MM.1S (cell line): ENCODE data around the gene RNPEP.

Source experiments
- DNase-seq: peaks from one replicate; pipeline ENCODE4 v3.0.0-alpha.2; 2015
- H2AFZ ChIP-seq: fragments of 300-600 bp; sonication (generic); 2 replicates; pipeline ENCODE4 v1.6.0; 2016; ENCODE audit warnings: antibody characterized with exemption, low read length
- H3F3A ChIP-seq: fragments of 300-600 bp; sonication (generic); 2 replicates; pipeline ENCODE4 v1.6.1; 2016; ENCODE audit warnings: mild to moderate bottlenecking, antibody characterized with exemption, low read length, moderate library complexity, mixed read lengths; ENCODE audit not compliant: insufficient read depth
- H3K27ac ChIP-seq: fragments of 300-600 bp; sonication (generic); 2 replicates; pipeline ENCODE4 v1.5.1; 2016; ENCODE audit warnings: mild to moderate bottlenecking, low read length
- H3K27me3 ChIP-seq: fragments of 300-600 bp; sonication (generic); replicated peaks from 2 replicates; pipeline ENCODE4 v1.6.0; 2016; ENCODE audit warnings: low read length; ENCODE audit not compliant: insufficient read depth
- H3K36me3 ChIP-seq: fragments of 300-600 bp; sonication (generic); replicated peaks from 2 replicates; pipeline ENCODE4 v1.6.1; 2016; ENCODE audit warnings: mild to moderate bottlenecking, low read length, mixed read lengths; ENCODE audit not compliant: insufficient read depth
- H3K4me1 ChIP-seq: fragments of 300-600 bp; sonication (generic); 2 replicates; pipeline ENCODE4 v1.6.1; 2016; ENCODE audit warnings: low read length, mixed read lengths
- H3K4me2 ChIP-seq: fragments of 300-600 bp; sonication (generic); 2 replicates; pipeline ENCODE4 v1.6.0; 2016; ENCODE audit warnings: low read depth, low read length
- H3K4me3 ChIP-seq: fragments of 300-600 bp; sonication (generic); 2 replicates; pipeline ENCODE4 v1.5.1; 2016; ENCODE audit warnings: low read length, mixed read lengths
- H3K79me2 ChIP-seq: fragments of 300-600 bp; sonication (generic); 2 replicates; pipeline ENCODE4 v1.6.1; 2016; ENCODE audit warnings: mixed run types, low read length, mixed read lengths
- H3K9ac ChIP-seq: fragments of 300-600 bp; sonication (generic); 2 replicates; pipeline ENCODE4 v1.6.1; 2016; ENCODE audit warnings: low read length, mixed read lengths
- H3K9me2 ChIP-seq: fragments of 300-600 bp; sonication (generic); replicated peaks from 2 replicates; pipeline ENCODE4 v1.6.1; 2016; ENCODE audit warnings: mild to moderate bottlenecking, low read length, mixed read lengths; ENCODE audit not compliant: insufficient read depth
- H3K9me3 ChIP-seq: fragments of 300-600 bp; sonication (generic); replicated peaks from 2 replicates; pipeline ENCODE4 v1.6.1; 2016; ENCODE audit warnings: mild to moderate bottlenecking, low read length, mixed read lengths; ENCODE audit not compliant: insufficient read depth
- H4K20me1 ChIP-seq: fragments of 300-600 bp; sonication (generic); 2 replicates; pipeline ENCODE4 v1.6.1; 2016; ENCODE audit warnings: mild to moderate bottlenecking, low read length, moderate library complexity, mixed read lengths; ENCODE audit not compliant: insufficient read depth
- CTCF ChIP-seq: fragments of 300-600 bp; sonication (generic); IDR thresholded peaks from 2 replicates; pipeline ENCODE4 v1.5.1; 2016; ENCODE audit warnings: antibody characterized with exemption, low read length, mixed read lengths
- EZH2 ChIP-seq: fragments of 300-600 bp; sonication (generic); optimal IDR thresholded peaks from 2 replicates; pipeline ENCODE3; 2017; ENCODE audit warnings: low read depth, mild to moderate bottlenecking, antibody characterized with exemption, low read length, mixed read lengths
- EZH2phosphoT487 ChIP-seq: fragments of 300-600 bp; sonication (generic); IDR thresholded peaks from 2 replicates; pipeline ENCODE4 v1.6.1; 2018; ENCODE audit warnings: antibody characterized with exemption, low read length

RNPEP gene

GRCh38 chr1:202012544-202013478 lies 30.4 kb downstream of the RNPEP start:
- no peaks in the 10 kb centered on the region for H3K36me3 ChIP-seq
- no peaks in the 10 kb centered on the region for H3K79me2 ChIP-seq
- no peak for DNase-seq
- H3K4me1 ChIP-seq: peaks cover 11% of the 10 kb centered on the region
- no peak overlapping the region for H3K27ac ChIP-seq
- no peaks in the 10 kb centered on the region for H3K9me2 ChIP-seq
- H4K20me1 ChIP-seq: no peaks in the 10 kb centered on the region
- H3K4me3 ChIP-seq: no peak overlapping the region
- H3K27me3 ChIP-seq: no peaks in the 10 kb centered on the region
- H3K4me2 ChIP-seq: no peak overlapping the region
- no peaks in the 10 kb centered on the region for H3K9me3 ChIP-seq
- TF ChIP-seq EZH2 (no peak), EZH2phosphoT487 (no peak), CTCF (no peak)
- H3K9ac ChIP-seq: no peak overlapping the region
- H3F3A ChIP-seq: no peaks in the 10 kb centered on the region
- H2AFZ ChIP-seq: no peak overlapping the region

GRCh38 chr1:202013603-202014002 lies 31.2 kb downstream of the RNPEP start:
- DNase-seq: no peak
- TF ChIP-seq EZH2phosphoT487 (no peak), EZH2 (no peak), CTCF (no peak)
- H3K9me2 ChIP-seq: no peaks in the 10 kb centered on the region
- H3K9ac ChIP-seq: no peak overlapping the region
- peaks cover 11% of the 10 kb centered on the region for H3K4me1 ChIP-seq
- H3F3A ChIP-seq: no peaks in the 10 kb centered on the region
- H4K20me1 ChIP-seq: no peaks in the 10 kb centered on the region
- H3K9me3 ChIP-seq: no peaks in the 10 kb centered on the region
- H2AFZ ChIP-seq: no peak overlapping the region
- no peaks in the 10 kb centered on the region for H3K27me3 ChIP-seq
- H3K4me2 ChIP-seq: no peak overlapping the region
- H3K27ac ChIP-seq: no peak overlapping the region
- H3K36me3 ChIP-seq: no peaks in the 10 kb centered on the region
- H3K79me2 ChIP-seq: no peaks in the 10 kb centered on the region
- no peak overlapping the region for H3K4me3 ChIP-seq

- H3F3A ChIP-seq: no peaks in the 10 kb centered on the region
Measured at GRCh38 chr1:202014060-202014459, 31.6 kb downstream of the RNPEP start.

More at GRCh38 chr1:202014060-202014459, 31.6 kb downstream of the RNPEP start:
- H3K9me3 ChIP-seq: no peaks in the 10 kb centered on the region
- H3K27ac ChIP-seq: no peak overlapping the region
- no peaks in the 10 kb centered on the region for H3K27me3 ChIP-seq
- DNase-seq: no peak
- no peaks in the 10 kb centered on the region for H3K79me2 ChIP-seq
- no peak overlapping the region for H3K9ac ChIP-seq
- H3K9me2 ChIP-seq: no peaks in the 10 kb centered on the region
- no peak overlapping the region for H2AFZ ChIP-seq
- H3K4me2 ChIP-seq: no peak overlapping the region
- no peaks in the 10 kb centered on the region for H4K20me1 ChIP-seq
- no peak overlapping the region for H3K4me3 ChIP-seq
- no peaks in the 10 kb centered on the region for H3K36me3 ChIP-seq
- TF ChIP-seq EZH2: no peak
- no peak for TF ChIP-seq CTCF
- TF ChIP-seq EZH2phosphoT487: no peak
- peaks cover 11% of the 10 kb centered on the region for H3K4me1 ChIP-seq
